ENCODE data around the gene PTPRU.

Gene PTPRU

DNA sequence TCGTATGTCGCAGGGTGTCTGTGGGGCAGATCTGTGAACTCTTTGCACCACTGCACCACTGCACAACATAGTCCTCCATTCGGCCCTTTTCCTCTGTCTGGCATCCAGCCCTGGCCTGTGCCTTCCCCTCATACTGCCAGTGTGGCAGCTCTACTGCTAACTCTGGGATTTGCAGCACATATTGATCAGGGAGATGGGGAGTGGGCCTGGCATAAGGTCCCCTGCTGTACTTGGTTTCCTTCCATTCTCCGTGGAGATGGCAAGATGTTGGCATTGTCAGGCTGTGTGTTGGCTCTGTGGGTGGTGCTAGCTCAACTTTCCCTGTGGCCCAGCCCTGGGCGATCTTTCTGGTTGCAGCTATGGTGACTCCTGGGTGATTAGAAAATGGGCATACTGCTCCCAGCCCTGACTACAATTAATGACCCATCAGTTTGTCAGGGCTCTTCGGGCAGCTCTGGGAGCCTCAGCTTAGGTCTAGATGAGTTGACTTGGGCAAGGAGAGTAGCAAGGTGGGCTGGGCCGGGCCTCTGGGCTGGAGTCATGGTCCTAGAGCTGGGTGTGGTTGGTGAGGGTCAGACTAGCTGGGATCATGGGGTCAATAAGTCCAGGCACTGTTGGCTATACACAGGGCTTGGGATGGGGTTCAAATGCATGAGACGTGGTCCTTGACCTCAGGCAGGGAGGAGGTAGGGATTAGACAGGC, 11.4 kb downstream of the PTPRU start:
- DNase-seq, result no peak

DNA sequence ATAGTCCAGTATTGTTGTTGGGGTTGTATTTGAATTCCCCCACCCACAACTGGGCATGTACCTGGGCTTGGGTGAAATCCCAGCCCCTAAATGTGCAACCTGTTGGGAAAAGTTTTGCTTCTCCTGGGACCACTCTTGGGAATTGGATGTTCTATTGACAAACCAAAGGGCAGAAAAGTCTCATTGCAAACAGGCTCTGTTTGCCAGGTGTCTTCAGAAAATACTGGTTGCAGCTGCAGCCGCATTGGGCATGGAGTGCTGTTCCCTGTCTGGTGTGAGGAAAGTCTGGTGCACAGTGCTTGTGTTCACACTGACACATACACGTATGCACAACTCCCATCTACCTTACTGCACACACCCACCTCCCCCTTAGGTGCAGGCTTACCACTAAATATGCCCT, 12.1 kb downstream of the PTPRU start:
- DNase-seq, result no peak

- no peak for DNase-seq
Observed at GRCh38 chr1:29249170-29249691, 12.9 kb downstream of the PTPRU start.

DNA sequence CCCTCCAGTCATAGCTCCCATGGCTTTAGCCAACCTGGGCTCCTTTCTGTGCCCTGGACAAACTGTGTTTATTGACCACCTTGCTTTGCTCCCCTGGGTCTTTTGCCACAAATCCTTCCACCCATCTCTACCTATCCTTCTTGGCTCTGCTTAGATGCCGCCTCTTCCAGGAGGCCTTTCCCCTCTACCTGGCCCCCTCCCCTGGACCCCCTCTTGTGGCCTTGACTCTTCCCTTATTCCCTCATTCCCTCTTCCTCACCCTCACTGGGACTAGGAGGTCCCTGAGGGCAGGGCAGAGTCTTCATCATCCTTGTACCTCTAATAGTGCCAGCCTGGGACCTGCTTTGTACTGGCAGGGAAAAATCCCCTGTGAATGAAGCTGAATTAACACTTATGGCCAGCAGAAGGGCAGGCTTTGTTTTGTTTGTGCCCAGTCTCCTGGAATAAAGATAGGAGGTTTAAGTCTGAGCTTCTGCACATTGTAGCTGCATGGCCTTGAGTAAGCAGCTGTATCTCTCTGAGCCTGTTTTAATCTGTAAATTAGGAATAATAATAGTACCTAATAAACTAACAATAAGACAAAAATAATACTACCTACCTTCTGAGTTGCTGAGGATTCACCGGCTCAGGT, 13.7 kb downstream of the PTPRU start:
- no peak for DNase-seq

DNA sequence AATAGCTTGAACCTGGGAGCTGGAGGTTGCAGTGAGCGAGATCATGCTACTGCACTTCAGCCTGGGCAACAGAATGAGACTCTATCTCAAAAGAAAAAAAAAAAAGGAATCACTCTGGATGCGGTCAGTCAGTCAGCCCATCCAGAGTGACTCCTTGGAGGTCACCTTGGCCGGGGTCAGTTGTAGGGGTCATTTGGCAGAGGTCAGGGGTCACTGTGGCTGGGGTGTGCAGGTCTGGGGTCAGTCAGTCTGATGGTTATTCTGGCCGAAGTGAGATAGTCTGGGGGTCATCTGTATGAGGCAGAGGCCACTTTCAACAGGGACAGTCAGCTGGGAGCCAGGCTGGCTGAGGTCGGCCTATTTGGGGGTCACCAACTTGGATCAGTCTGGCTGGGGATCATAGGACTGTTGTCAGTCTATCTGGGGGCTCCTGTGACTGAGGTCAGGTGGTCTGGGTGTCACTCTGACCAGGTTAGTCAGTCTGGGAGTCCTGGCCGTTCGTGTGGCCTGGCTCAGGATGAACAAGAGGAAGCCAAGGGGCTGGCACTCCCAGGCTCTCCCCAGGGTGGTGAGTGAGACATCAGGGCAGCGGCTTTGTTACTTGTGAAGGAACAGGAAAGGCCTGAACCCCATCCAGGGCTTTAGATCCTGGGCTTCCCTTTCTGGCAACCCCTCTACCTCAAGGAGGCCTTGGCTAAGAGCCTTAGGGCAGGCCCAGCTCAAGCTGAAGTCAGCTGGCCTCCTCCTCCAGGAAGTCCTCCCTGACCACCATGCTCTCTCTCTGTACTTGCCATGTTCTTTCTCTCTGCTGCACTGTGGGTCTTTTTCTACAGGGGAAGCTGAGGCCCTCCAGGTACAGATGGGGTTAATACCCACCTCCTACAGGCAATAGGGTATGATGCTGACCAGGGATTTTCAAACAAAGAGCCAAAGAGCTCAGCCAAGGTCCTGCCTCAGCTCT, 15.1 kb downstream of the PTPRU start:
- no peak for DNase-seq

DNA sequence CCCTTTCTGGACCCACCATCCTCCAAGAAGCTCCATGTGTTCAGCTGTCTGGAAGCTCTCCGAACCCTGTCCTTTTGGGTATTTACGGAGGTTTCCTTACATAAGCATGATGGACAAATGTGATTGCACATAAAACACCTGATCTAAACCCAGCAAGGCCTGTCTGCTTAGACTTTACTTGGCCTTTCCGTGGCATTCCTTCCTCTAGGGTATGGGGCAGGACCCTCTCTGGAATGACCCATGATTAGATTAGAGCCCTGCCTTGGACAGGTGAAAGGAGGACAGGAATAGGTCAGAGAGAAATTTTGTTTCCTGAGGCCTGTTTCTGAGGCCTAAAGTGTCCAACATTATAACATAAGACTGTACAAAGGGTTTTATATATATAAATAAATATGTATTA, 16.9 kb downstream of the PTPRU start:
- no peak for DNase-seq

- no peak for DNase-seq
Observed at GRCh38 chr1:29254346-29254745, 18.0 kb downstream of the PTPRU start.

GRCh38 chr1:29255134-29255666, 18.9 kb downstream of the PTPRU start:
- no peak for DNase-seq

- no peak for DNase-seq
Observed at GRCh38 chr1:29256394-29256793, 20.1 kb downstream of the PTPRU start.

DNA sequence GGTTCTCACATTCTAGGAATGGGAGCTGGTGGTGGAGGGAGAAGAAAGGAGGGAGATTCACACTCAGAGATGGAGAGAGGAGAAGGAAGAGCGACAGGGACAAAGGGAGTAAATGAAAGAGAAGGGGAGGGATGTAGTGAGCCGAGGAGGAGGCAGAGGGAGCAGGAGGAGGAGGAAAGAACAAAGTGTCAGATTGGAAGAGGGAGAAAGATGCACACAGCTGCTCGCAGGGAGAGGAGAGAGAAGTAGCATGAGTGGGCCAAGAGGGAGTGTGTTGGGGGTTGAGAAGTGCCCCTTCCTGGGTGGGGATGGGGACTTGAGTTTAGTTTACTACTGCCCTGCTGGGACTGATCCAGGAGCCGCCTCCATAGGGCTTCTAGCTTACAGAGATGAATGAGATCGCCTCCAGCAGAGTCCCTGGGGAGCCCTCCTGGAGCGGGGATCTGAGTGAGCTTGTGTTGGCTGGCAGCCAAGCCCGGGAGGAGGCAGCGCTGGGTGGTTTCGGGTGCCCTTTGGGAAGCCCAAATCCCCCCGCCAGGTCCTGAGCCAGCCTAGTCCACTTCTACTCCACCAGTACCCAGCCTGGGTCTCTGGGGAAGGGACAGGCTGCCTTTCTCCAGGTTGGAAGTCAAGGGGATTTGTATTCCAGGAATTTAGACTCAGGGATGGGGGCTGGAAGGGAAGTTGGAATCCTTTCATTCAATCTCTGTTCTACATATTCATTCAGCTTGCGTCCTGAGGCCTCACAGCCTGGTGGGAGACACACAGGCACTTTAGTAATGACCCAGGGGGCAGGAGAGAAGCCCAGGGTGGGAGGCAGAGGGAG, 20.9 kb downstream of the PTPRU start:
- DNase-seq, result no peak

- DNase-seq, result no peak
Observed at GRCh38 chr1:29258189-29258975, 22.1 kb downstream of the PTPRU start.

DNA sequence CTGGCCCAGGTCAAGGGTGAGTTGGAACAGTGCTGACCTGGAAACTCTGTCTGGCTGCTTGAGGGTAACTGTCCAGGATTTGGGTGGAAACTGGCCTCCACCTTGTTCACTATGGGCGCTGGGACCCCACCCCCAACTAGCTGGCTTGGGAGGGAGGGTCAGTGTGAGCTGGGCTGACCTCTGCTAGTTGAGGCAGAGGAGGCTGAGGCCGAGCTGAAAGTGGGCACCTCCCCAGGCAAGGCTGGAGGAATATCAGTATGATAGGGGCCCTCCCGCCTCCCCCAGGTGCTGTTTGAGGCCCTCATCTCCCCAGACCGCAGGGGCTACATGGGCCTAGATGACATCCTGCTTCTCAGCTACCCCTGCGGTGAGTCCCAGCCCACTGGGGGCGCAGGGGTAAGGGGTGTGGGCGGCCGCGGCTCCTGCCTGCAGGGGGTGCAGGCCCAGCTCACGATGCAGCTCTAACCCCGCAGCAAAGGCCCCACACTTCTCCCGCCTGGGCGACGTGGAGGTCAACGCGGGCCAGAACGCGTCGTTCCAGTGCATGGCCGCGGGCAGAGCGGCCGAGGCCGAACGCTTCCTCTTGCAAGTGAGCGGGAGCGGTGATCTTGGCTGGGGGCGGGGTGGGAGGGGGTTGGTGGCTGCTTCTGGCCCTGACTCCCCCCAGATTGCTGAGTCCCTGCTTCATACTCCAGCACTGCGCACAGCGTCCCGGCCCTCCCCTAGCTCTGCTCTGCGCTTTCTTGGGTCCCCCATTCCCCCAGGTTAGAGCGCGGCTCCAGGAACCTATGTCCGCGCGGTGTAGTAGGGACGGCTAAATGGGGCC, 22.9 kb downstream of the PTPRU start:
- DNase-seq, result no peak

DNA sequence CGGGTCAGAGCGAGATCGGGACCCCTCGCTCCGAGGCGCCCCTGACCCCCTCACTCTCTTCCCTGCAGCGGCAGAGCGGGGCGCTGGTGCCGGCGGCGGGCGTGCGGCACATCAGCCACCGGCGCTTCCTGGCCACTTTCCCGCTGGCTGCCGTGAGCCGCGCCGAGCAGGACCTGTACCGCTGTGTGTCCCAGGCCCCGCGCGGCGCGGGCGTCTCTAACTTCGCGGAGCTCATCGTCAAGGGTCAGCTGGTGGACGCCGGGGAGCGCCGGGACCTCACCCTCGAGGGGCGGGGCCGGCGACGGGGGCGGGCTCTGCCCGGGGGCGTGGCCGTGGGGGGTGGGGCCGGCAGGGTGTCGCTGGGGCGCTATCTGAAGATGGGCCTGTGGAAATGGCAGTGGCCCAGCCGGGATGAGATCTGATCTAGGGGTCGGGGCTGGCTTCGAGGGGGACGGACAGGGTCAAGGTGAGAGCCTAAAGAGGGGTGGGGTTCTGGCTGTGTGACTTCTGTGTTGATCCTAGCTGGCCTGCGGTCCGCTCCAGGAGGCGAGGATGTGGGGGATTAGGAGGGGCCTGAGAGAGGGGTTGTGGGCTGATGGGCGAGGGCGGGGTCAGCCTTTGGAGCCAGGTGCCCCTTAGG, 23.6 kb downstream of the PTPRU start:
- peak; percentile 63 for DNase-seq

GRCh38 chr1:29260531-29260930, 24.2 kb downstream of the PTPRU start:
- DNase-seq, result peak; percentile 36

GRCh38 chr1:29264773-29265389, 28.6 kb downstream of the PTPRU start:
- DNase-seq, result no peak

DNA sequence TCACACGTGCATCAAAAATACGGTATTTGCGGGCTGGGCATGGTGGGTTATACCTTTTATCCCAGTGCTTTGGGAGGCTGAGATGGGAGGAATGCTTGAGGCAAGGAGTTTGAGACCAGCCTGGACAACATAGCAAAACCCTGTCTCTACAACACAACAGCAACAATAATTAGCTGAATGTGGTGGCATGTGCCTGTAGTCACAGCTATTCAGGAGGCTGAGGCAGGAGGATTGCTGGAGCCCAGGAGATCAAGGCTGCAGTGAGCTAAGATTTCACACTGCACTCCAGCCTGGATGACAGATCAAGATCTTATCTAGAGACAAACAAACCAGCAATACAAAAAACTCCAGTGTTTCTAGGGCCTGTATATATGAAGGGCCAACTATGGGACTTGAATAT, 30.6 kb downstream of the PTPRU start:
- DNase-seq, result no peak

GRCh38 chr1:29267321-29268070, 31.2 kb downstream of the PTPRU start:
- DNase-seq, result no peak

- peak; percentile 67 for DNase-seq
Observed at GRCh38 chr1:29269382-29269781, 33.1 kb downstream of the PTPRU start.

Data from right forelimb (tissue), 1 donor.